OCI-LY1 (cell line): ENCODE data around the gene TNRC6A.

Source experiments
- CTCF ChIP-seq: fragments of 200-600 bp; sonication (generic), shearing (Covaris generic); IDR thresholded peaks from 2 replicates; pipeline ENCODE4 v1.5.1; 2017; ENCODE audit warnings: mild to moderate bottlenecking, antibody characterized with exemption, low read length, moderate library complexity, mixed read lengths
- EZH2 ChIP-seq: fragments of 200-600 bp; sonication (generic), shearing (Covaris generic); IDR thresholded peaks from 2 replicates; pipeline ENCODE4 v1.8.0; 2017; ENCODE audit warnings: borderline replicate concordance, mixed run types, mild to moderate bottlenecking, antibody characterized with exemption, low read length, moderate library complexity, mixed read lengths

DNA sequence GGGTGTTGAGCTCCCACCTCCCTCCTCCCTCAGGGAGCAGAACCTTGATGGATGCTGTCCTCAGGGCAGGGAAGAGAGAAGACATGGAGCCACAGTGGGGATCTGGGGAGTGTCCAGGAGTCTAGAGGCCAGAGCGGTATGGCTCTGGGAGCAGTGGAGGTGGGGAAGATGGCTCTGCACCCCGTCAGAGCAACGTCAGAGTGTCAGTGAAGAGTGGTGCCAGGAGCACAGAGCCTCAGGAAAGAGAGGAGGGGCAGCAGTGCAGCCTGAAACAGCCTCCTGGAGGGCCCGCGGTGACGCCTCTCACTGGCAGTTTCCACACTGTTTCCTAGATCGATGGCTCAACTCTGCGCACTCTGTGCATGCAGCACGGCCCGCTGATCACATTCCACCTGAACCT lies 93.1 kb downstream of the TNRC6A start:
- TF ChIP-seq CTCF (no peak), EZH2 (no peak)
